OCI-LY7 (cell line): ENCODE measurements around the gene HSF2BP.
"Not testable (repeated sequence)": the region's sequence is repeated elsewhere in the genome, so short reads cannot be mapped to it uniquely, and the experiment has no call there.

ENCODE experiments used
- EZH2phosphoT487 ChIP-seq: fragments of 200-600 bp; sonication (generic); IDR thresholded peaks from 2 replicates; pipeline ENCODE4 v1.6.1; 2018; ENCODE audit warnings: low read depth, borderline replicate concordance, mild to moderate bottlenecking, mixed run types, antibody characterized with exemption, low read length, moderate library complexity, mixed read lengths
- TF ChIP-seq, protein P1 (sequence below): fragments of 200-600 bp; sonication (generic); conservative IDR thresholded peaks from 2 replicates; pipeline ENCODE4 v1.5.1; 2014; ENCODE audit warnings: mild to moderate bottlenecking, antibody characterized with exemption, low read length, moderate library complexity, mixed read lengths

DNA sequence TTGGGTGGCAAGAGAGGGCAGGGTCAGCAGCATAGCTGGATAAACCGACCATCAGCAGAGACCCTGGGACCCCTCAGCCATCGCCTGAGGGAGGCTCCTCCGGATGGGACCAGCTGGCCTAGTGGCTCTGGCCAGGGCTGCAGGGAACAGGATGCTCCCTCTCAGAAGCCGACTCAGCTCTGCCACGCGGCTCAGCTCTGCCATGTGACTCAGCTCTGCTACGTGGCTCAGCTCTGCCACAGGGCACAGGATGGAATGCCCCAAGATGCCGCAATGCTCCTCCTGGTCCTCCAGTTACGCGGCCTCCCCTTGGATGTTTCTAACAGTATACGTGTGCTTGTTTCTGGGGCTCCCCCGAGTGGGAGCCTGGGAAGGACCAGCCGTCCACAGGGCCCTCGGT is 165.8 kb downstream of the HSF2BP start:
- TF ChIP-seq, protein P1, sequence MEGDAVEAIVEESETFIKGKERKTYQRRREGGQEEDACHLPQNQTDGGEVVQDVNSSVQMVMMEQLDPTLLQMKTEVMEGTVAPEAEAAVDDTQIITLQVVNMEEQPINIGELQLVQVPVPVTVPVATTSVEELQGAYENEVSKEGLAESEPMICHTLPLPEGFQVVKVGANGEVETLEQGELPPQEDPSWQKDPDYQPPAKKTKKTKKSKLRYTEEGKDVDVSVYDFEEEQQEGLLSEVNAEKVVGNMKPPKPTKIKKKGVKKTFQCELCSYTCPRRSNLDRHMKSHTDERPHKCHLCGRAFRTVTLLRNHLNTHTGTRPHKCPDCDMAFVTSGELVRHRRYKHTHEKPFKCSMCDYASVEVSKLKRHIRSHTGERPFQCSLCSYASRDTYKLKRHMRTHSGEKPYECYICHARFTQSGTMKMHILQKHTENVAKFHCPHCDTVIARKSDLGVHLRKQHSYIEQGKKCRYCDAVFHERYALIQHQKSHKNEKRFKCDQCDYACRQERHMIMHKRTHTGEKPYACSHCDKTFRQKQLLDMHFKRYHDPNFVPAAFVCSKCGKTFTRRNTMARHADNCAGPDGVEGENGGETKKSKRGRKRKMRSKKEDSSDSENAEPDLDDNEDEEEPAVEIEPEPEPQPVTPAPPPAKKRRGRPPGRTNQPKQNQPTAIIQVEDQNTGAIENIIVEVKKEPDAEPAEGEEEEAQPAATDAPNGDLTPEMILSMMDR = not testable (repeated sequence)
- not testable (repeated sequence) for TF ChIP-seq EZH2phosphoT487
